HepG2 (cell line): ENCODE data around the gene SEMA5B. TPM values are rescaled to one million over a fixed set of nuclear protein-coding genes. Genes with fewer than 3 reads are reported as not detected.

Experiments used
- ATAC-seq: fragments of 200-7000 bp; cut with Tn5 transposase; 3 replicates; pipeline ENCODE4 v1.9.1; 2020; ENCODE audit warnings: mild to moderate bottlenecking, moderate library complexity
- BruUV-seq: library from RNA; stranded (reverse); fragments of 400-500 nt; replicated peaks from 2 replicates; lab custom pipeline; 2021; lab: Mats Ljungman, UMichigan
- CTCF ChIA-PET: fragments of 300-600 bp; formaldehyde crosslinking; extraction: SDS; loops from one replicate; lab custom pipeline; 2021; ENCODE audit warnings: low total read pairs, inconsistent platforms, low intra/inter-chr PET ratio; lab: Yijun Ruan, JAX
- POLR2A ChIA-PET: fragments of 350-600 bp; sonication (Branson Sonifier 250); formaldehyde crosslinking; loops from one replicate; lab custom pipeline; 2020; ENCODE audit warnings: antibody characterized with exemption, inconsistent platforms; lab: Yijun Ruan, JAX
- DNase-seq: peaks from one replicate; pipeline ENCODE4 v3.0.0-alpha.2; 2015; ENCODE audit warnings: low spot score
- FAIRE-seq: peaks from 3 replicates; lab custom pipeline; 2011; peaks lifted over from hg19 to GRCh38; lab: Jason Lieb, UNC
- H2AFZ ChIP-seq: one replicate; pipeline ENCODE4 v1.6.1; 2011; ENCODE audit warnings: low read length, inconsistent platforms
- H3K27ac ChIP-seq: fragments of 300-600 bp; 3 replicates; pipeline ENCODE4 v1.8.0; 2011; ENCODE audit warnings: mixed run types, mild to moderate bottlenecking, mixed read lengths, low read length, inconsistent platforms; ENCODE audit not compliant: insufficient read depth; ENCODE audit errors: extremely low read length
- H3K27me3 ChIP-seq, 2 experiments: fragments of 200-600 bp in 1 of 2; 2 replicates in 1 of 2; 3 replicates in 1 of 2; pipeline versions ENCODE4 v1.6.0 to v1.8.0; 2011; ENCODE audit warnings: low read length in 2 of 2, mild to moderate bottlenecking in 2 of 2, moderate library complexity in 2 of 2, inconsistent platforms in 1 of 2; ENCODE audit not compliant: insufficient read depth in 2 of 2, control insufficient read depth in 1 of 2
- H3K36me3 ChIP-seq, 2 experiments: fragments of 200-600 bp in 1 of 2; replicated peaks in 1 of 2; 2 replicates in 1 of 2; 3 replicates in 1 of 2; pipeline versions ENCODE4 v1.5.1 to v1.8.0; 2011; ENCODE audit warnings: low read length in 2 of 2, inconsistent platforms in 1 of 2; ENCODE audit not compliant: insufficient read depth in 2 of 2, control insufficient read depth in 1 of 2
- H3K4me1 ChIP-seq: 2 replicates; pipeline ENCODE4 v1.5.1; 2012; ENCODE audit warnings: low read length, inconsistent platforms; ENCODE audit not compliant: insufficient read depth
- H3K4me2 ChIP-seq: 2 replicates; pipeline ENCODE4 v1.6.0; 2011; ENCODE audit warnings: low read depth, low read length, inconsistent platforms
- H3K4me3 ChIP-seq, 3 experiments: fragments of 200-600 bp in 1 of 3; sonication (generic), shearing (Covaris generic) in 1 of 3; replicated peaks in 1 of 3; 2 replicates each; pipeline ENCODE4 v1.5.1; 2011 to 2016; ENCODE audit warnings: low read length in 3 of 3, inconsistent platforms in 2 of 3, low read depth in 2 of 3, mild to moderate bottlenecking in 2 of 3, control low read depth in 1 of 3, mixed read lengths in 1 of 3; ENCODE audit not compliant: insufficient read depth in 1 of 3
- H3K79me2 ChIP-seq: one replicate; pipeline ENCODE4 v1.6.1; 2011; ENCODE audit warnings: low read length, inconsistent platforms; ENCODE audit not compliant: insufficient read depth
- H3K9ac ChIP-seq: 2 replicates; pipeline ENCODE4 v1.6.0; 2011; ENCODE audit warnings: mild to moderate bottlenecking, low read depth, low read length, inconsistent platforms; ENCODE audit not compliant: insufficient read depth
- H3K9me3 ChIP-seq: 2 replicates; pipeline ENCODE4 v1.5.1; 2012; ENCODE audit warnings: mild to moderate bottlenecking, low read length
- H4K20me1 ChIP-seq: 2 replicates; pipeline ENCODE4 v1.6.0; 2011; ENCODE audit warnings: inconsistent platforms, mild to moderate bottlenecking, low read length, moderate library complexity; ENCODE audit not compliant: insufficient read depth
- CCAR2 ChIP-seq: fragments of 200-400 bp; formaldehyde crosslinking; optimal IDR thresholded peaks from 2 replicates; pipeline ENCODE3; 2018; ENCODE audit warnings: low read depth, mild to moderate bottlenecking, low read length, moderate library complexity
- DBP ChIP-seq: sonication (generic); formaldehyde crosslinking; IDR thresholded peaks from 2 replicates; pipeline ENCODE4 v1.4.0; 2020; ENCODE audit warnings: missing genetic modification reagents; ENCODE audit errors: not compliant biosample characterization
- FOXP1 ChIP-seq, 2 experiments: fragments of 450-650 bp in 1 of 2; IDR thresholded peaks; 2 replicates each; pipeline ENCODE4 v1.6.1; 2017 to 2018; ENCODE audit warnings: antibody characterized with exemption in 1 of 2
- FOXP4 ChIP-seq: sonication (generic); formaldehyde crosslinking; IDR thresholded peaks from 2 replicates; pipeline ENCODE4 v1.4.0; 2020; ENCODE audit warnings: missing genetic modification reagents
- ONECUT2 ChIP-seq: sonication (generic); formaldehyde crosslinking; IDR thresholded peaks from 2 replicates; pipeline ENCODE4 v1.4.0; 2020; ENCODE audit warnings: missing genetic modification reagents
- REST ChIP-seq, 2 experiments: IDR thresholded peaks; 2 replicates each; pipeline ENCODE4 v1.6.1; 2011 to 2012; ENCODE audit warnings: low read length in 2 of 2, borderline replicate concordance in 1 of 2, low read depth in 1 of 2, mild to moderate bottlenecking in 1 of 2, moderate library complexity in 1 of 2
- ZNF138 ChIP-seq: sonication (generic); formaldehyde crosslinking; IDR thresholded peaks from 2 replicates; pipeline ENCODE4 v1.5.0; 2020; ENCODE audit warnings: mild to moderate bottlenecking, low read depth, missing genetic modification reagents
- ZNF552 ChIP-seq: sonication (generic); formaldehyde crosslinking; IDR thresholded peaks from 2 replicates; pipeline ENCODE4 v1.9.0; 2022; ENCODE audit warnings: missing genetic modification reagents, mild to moderate bottlenecking, borderline replicate concordance
- WGBS: methylation state at CpG from one replicate; pipeline ENCODE4 v1.1.6; 2017; ENCODE audit warnings: low lambda C conversion rate; 5-methylcytosine and 5-hydroxymethylcytosine counted together
- in situ Hi-C: cut with HindIII; loops from 2 replicates; pipeline ENCODE4 v1.10.0; 2017; ENCODE audit warnings: low pct_unique_long_range_greater_than_20kb; ENCODE audit not compliant: extremely low pct_ligation_motif_present
- intact Hi-C: fragments of 100-400 bp; cut with micrococcal nuclease; formaldehyde crosslinking; loops from one replicate; pipeline ENCODE4 v1.10.0; 2022; ENCODE audit not compliant: unreplicated experiment
- polyA plus RNA-seq, 8 experiments: library from polyadenylated mRNA; depleted of rRNA in 3 of 8; stranded (reverse) in 7 of 8; unstranded in 1 of 8; fragments of >200 nt; fragmentation: Illumina TruSeq in 4 of 8; extraction: Trizol in 4 of 8; gene quantifications; 2 replicates each; pipeline versions ENCODE4 v1.2.1 to v1.2.3, GENCODE V29; 2011 to 2016; ENCODE audit warnings: low read depth in 4 of 8, missing spikeins in 1 of 8, mixed read lengths in 1 of 8; ENCODE audit not compliant: insufficient read depth in 1 of 8
- total RNA-seq, 5 experiments: library from RNA; depleted of rRNA; stranded (reverse); fragments of >200 nt; fragmentation: Illumina TruSeq; extraction: Trizol; gene quantifications; 2 replicates each; pipeline ENCODE4 v1.2.3, GENCODE V29; 2016; ENCODE audit warnings: low read depth in 1 of 5

SEMA5B gene
- total and polyA plus RNA-seq, 2 of the 13 experiments (the other 11 are each of a cell fraction or from before 2014, with no cell fraction given) = not detected

- no peak for TF ChIP-seq DBP (CRISPR knock-in tag)
- no peak for TF ChIP-seq ONECUT2 (CRISPR knock-in tag)
- TF ChIP-seq FOXP4 (CRISPR knock-in tag) = no peak
- TF ChIP-seq CCAR2 = no peak
- no peak for TF ChIP-seq FOXP1 (IDR thresholded peaks at IDR 0.05)
- TF ChIP-seq FOXP1 (CRISPR knock-in tag; IDR thresholded peaks at IDR 0.05) = no peak
Measured at GRCh38 chr3:122996038-122996580, 31.5 kb downstream of the SEMA5B start (continued).

GRCh38 chr3:122994954-122995353, 32.6 kb downstream of the SEMA5B start:
- BruUV-seq = no TSS peak
- FAIRE-seq (no peak), ATAC-seq (no peak), DNase-seq (no peak)
- ChIA-PET POLR2A (no interaction called here), CTCF (no interaction called here)
- Histone ChIP-seq H2AFZ (no peak overlapping the region), H3K27me3 (peaks cover 10 to 73% of the 10 kb centered on the region in 2 experiments), H3K4me3 (no peak overlapping the region), H3K79me2 (no peaks in the 10 kb centered on the region), H3K36me3 (no peaks in the 10 kb centered on the region), H4K20me1 (no peaks in the 10 kb centered on the region), H3K27ac (no peak overlapping the region), H3K4me2 (no peak overlapping the region), H3K9me3 (no peaks in the 10 kb centered on the region), H3K4me1 (no peaks in the 10 kb centered on the region), H3K9ac (no peak overlapping the region)
- intact Hi-C loops (no loop called here), in situ Hi-C loops (no loop called here)
- no peak for TF ChIP-seq ZNF138 (CRISPR knock-in tag)
- peak in 1 of 2 experiments; percentile 21; a peak in 2 of 4 replicates for TF ChIP-seq REST (IDR thresholded peaks at IDR 0.05; ENCODE audit: borderline replicate concordance in 1 of 2, low read depth in 1 of 2, low read length in 2 of 2)
- no peak for TF ChIP-seq ZNF552 (CRISPR knock-in tag)
- WGBS = 4% methylated on average over 3 of the region's 3 CpGs
